HEK293 (cell line): ENCODE results near the gene SETD3.

Experiments used
- ZFP37 ChIP-seq: fragments of 450-650 bp; formaldehyde crosslinking; IDR thresholded peaks from 2 replicates; pipeline ENCODE4 v1.5.1; 2016; ENCODE audit warnings: missing biosample characterization, missing genetic modification characterization
- ZNF16 ChIP-seq: fragments of 450-650 bp; formaldehyde crosslinking; IDR thresholded peaks from 2 replicates; pipeline ENCODE4 v1.5.1; 2016; ENCODE audit warnings: low read depth, missing biosample characterization, missing genetic modification characterization
- ZNF792 ChIP-seq: fragments of 450-650 bp; formaldehyde crosslinking; IDR thresholded peaks from 2 replicates; pipeline ENCODE4 v1.5.1; 2016; ENCODE audit warnings: missing biosample characterization, missing genetic modification characterization
- TF ChIP-seq, protein P1 (sequence below): fragments of 450-650 bp; formaldehyde crosslinking; IDR thresholded peaks from 2 replicates; pipeline ENCODE4 v1.5.1; 2016; ENCODE audit warnings: missing biosample characterization, missing genetic modification characterization

DNA sequence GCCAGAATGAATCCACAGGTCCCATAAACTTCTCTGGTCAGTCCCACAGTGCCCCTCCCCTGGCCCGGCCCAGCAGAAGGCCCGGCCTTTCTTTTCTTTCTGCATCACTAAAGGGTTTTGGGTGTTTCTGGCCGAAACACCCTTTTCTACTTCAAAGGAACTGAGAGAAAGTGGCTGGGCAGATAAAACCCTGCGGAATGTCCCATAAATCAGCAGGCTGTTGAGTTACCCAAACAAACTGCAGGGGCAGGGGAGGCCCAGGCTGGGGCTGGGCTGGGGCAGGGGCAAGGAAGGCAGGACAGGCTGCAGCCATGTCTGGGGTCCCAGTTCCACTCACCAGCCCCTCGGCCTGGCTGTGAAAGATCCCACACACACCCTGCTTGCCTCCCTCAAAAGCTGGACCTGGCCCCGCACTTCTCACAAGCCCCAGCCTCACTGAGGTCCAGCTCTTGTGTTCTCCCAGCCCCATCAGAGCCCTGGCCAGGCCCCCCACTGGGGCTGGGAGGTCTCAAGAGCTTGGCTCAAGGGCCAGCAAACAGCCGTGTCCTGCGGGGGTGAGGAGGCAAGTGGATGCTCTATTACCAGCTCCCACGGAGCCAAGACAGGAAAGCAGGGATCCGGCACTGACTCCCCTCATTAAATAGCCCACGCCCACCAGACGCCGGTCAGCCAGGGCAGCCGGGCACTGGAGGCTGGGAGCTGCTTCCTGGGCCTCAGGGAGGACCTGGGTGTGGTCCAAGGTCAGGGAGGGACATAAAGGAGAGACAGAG lies 42.5 kb upstream of the SETD3 start:
- no peak for TF ChIP-seq ZNF16 (tag by site-specific recombination)
- TF ChIP-seq, protein P1, sequence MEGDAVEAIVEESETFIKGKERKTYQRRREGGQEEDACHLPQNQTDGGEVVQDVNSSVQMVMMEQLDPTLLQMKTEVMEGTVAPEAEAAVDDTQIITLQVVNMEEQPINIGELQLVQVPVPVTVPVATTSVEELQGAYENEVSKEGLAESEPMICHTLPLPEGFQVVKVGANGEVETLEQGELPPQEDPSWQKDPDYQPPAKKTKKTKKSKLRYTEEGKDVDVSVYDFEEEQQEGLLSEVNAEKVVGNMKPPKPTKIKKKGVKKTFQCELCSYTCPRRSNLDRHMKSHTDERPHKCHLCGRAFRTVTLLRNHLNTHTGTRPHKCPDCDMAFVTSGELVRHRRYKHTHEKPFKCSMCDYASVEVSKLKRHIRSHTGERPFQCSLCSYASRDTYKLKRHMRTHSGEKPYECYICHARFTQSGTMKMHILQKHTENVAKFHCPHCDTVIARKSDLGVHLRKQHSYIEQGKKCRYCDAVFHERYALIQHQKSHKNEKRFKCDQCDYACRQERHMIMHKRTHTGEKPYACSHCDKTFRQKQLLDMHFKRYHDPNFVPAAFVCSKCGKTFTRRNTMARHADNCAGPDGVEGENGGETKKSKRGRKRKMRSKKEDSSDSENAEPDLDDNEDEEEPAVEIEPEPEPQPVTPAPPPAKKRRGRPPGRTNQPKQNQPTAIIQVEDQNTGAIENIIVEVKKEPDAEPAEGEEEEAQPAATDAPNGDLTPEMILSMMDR (tag by site-specific recombination) = no peak
- no peak for TF ChIP-seq ZFP37 (tag by site-specific recombination)
- no peak for TF ChIP-seq ZNF792 (tag by site-specific recombination)
